Thyroid gland (tissue), 4 donors: Measurements from ENCODE around the gene GPR153. TPM values are rescaled to one million over a fixed set of nuclear protein-coding genes. Genes with fewer than 3 reads are reported as not detected.

Experiments used
- DNase-seq, 2 donors: peaks; one replicate each; pipeline ENCODE4 v3.0.0-alpha.2; 2019
- H3K27ac ChIP-seq, 3 donors: fragments of 200-600 bp; sonication (generic); 1 replicate in 2 of 3; 2 replicates in 1 of 3; pipeline ENCODE4 v1.5.1; 2016 to 2019; ENCODE audit warnings: mild to moderate bottlenecking in 1 of 3, moderate library complexity in 1 of 3
- H3K27me3 ChIP-seq: fragments of 200-600 bp; sonication (generic); one replicate; pipeline ENCODE4 v1.5.1; 2019
- H3K36me3 ChIP-seq, 2 donors: fragments of 200-600 bp; sonication (generic); one replicate each; pipeline ENCODE4 v1.5.1; 2016 to 2019
- H3K4me1 ChIP-seq, 2 donors: fragments of 200-600 bp; sonication (generic); one replicate each; pipeline ENCODE4 v1.5.1; 2017 to 2019
- H3K4me3 ChIP-seq, 3 donors: fragments of 200-600 bp; sonication (generic); replicated peaks in 1 of 3; 1 replicate in 2 of 3; 2 replicates in 1 of 3; pipeline ENCODE4 v1.5.1; 2016; ENCODE audit warnings: mild to moderate bottlenecking in 1 of 3
- H3K9me3 ChIP-seq: fragments of 200-600 bp; sonication (generic); one replicate; pipeline ENCODE4 v1.5.1; 2017
- CTCF ChIP-seq, 6 experiments: fragments of 200-600 bp in 3 of 6; fragments of 450-650 bp in 3 of 6; sonication (generic) in 3 of 6; IDR thresholded peaks; one replicate each; pipeline ENCODE4 v1.5.1; 2016 to 2019; ENCODE audit warnings: antibody characterized with exemption in 6 of 6, mild to moderate bottlenecking in 2 of 6, inconsistent platforms in 1 of 6, moderate library complexity in 1 of 6
- POLR2A ChIP-seq, 2 donors: fragments of 450-650 bp; IDR thresholded peaks; one replicate each; pipeline ENCODE4 v1.6.1; 2017; ENCODE audit warnings: antibody characterized with exemption in 2 of 2, mild to moderate bottlenecking in 2 of 2, moderate library complexity in 1 of 2
- WGBS, 2 donors: methylation state at CpG; one replicate each; pipeline ENCODE4 v1.1.5; 2017; 5-methylcytosine and 5-hydroxymethylcytosine counted together
- intact Hi-C: fragments of 100-400 bp; cut with DNase I; formaldehyde crosslinking; loops from one replicate; pipeline ENCODE4 v1.15.1; 2023
- total RNA-seq, 4 donors: library from RNA; depleted of rRNA; stranded (reverse); fragments of >200 nt; gene quantifications; one replicate each; pipeline ENCODE4 v1.2.3, GENCODE V29; 2016

GPR153 gene
- total RNA-seq, 4 donors from 2014 or later, result 0.78 to 3.2 (median 1.5) TPM

DNA sequence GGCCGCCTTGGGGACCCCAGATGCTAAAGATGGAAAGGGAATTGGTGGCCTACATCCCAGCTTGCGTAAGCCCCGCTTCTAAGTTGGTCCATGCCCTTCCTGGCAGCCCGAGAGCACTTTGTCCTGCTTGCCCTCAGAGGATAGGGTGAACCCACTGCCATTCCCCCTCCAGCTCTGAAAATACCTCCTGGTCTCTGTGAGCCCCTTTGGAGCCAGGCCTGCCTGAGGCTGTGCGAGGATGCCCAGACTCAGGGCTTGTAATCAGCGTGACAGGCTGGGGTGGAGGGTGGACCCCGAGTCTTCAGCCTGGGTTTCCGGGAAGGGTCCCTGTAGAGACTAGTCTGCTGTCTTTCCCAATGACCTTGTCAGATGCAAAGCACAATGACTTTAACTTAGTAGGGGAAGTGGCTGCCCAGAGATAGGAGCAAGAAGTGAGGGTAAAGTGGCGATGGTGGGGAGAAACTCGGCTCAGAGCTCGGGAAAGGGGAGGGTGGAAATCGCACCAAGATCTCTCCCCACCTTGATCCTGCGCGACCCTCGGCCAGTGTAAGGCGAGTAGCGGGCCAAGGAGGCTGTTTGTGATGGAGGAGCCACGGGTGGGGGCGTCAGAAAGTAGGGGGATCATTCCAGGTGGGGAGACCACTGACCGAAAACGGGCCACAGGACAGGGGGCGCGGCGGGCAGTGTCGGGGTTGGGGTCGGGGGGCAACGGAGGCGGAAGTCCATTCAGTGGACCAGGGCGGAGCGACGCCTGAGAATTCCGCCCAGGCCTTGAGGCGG is 19.6 kb downstream of the GPR153 start:
- 16 to 17% methylated on average over 21 to 26 of the region's 33 CpGs for WGBS, 2 donors
- Histone ChIP-seq H3K36me3 (no peaks in the 10 kb centered on the region), H3K9me3 (no peaks in the 10 kb centered on the region), H3K4me3 (no peak overlapping the region), H3K27ac (no peak overlapping the region), H3K27me3 (peaks cover 36% of the 10 kb centered on the region), H3K4me1 (peaks cover 0 to 22% of the 10 kb centered on the region in 2 donors)
- intact Hi-C loops, result loop anchor here (5.0 kb wide), 2 partner anchors 34 to 189 kb away; partner anchors contain the start of gene RNF207
- no peak for TF ChIP-seq POLR2A (IDR thresholded peaks at IDR 0.05)
- TF ChIP-seq CTCF (IDR thresholded peaks at IDR 0.05), result no peak
- DNase-seq, result no peak

GRCh38 chr1:6239950-6240768 is 20.7 kb downstream of the GPR153 start:
- Histone ChIP-seq H3K27me3 (peaks cover 36% of the 10 kb centered on the region), H3K27ac (no peak overlapping the region), H3K36me3 (no peaks in the 10 kb centered on the region), H3K4me1 (peaks cover 1 to 12% of the 10 kb centered on the region in 2 donors), H3K4me3 (no peak overlapping the region), H3K9me3 (no peaks in the 10 kb centered on the region)
- TF ChIP-seq POLR2A (IDR thresholded peaks at IDR 0.05), result no peak
- TF ChIP-seq CTCF (IDR thresholded peaks at IDR 0.05), result no peak
- WGBS, 2 donors, result 37 to 42% methylated on average over 17 of the region's 17 CpGs
- intact Hi-C loops, result loop anchor here (5.0 kb wide), 2 partner anchors 33 to 188 kb away; partner anchors contain the start of gene RNF207
- DNase-seq, result no peak

GRCh38 chr1:6239213-6239752 is 21.6 kb downstream of the GPR153 start:
- no peak for TF ChIP-seq CTCF (IDR thresholded peaks at IDR 0.05)
- no peak for TF ChIP-seq POLR2A (IDR thresholded peaks at IDR 0.05)
- Histone ChIP-seq H3K27me3 (peaks cover 34% of the 10 kb centered on the region), H3K4me1 (peaks cover 9 to 20% of the 10 kb centered on the region in 2 donors), H3K27ac (no peak overlapping the region), H3K4me3 (no peak overlapping the region), H3K36me3 (no peaks in the 10 kb centered on the region), H3K9me3 (no peaks in the 10 kb centered on the region)
- intact Hi-C loops, result no loop called here
- no peak for DNase-seq
- 36 to 43% methylated on average over 7 of the region's 7 CpGs for WGBS, 2 donors

GRCh38 chr1:6237093-6237492 is 23.8 kb downstream of the GPR153 start:
- no peak for TF ChIP-seq CTCF (IDR thresholded peaks at IDR 0.05)
- TF ChIP-seq POLR2A (IDR thresholded peaks at IDR 0.05), result no peak
- intact Hi-C loops, result no loop called here
- Histone ChIP-seq H3K27ac (no peak overlapping the region), H3K4me3 (no peak overlapping the region), H3K9me3 (no peaks in the 10 kb centered on the region), H3K36me3 (peaks cover 0 to 9% of the 10 kb centered on the region in 2 donors), H3K27me3 (peaks cover 16% of the 10 kb centered on the region), H3K4me1 (peaks cover 9 to 16% of the 10 kb centered on the region in 2 donors)
- no peak for DNase-seq
- 94 to 95% methylated on average over 4 of the region's 4 CpGs for WGBS, 2 donors
